Peyer's patch (tissue), 4 donors: ENCODE measurements around the gene F7.

Source experiments
- POLR2A ChIP-seq, 2 donors: fragments of 450-650 bp; IDR thresholded peaks; one replicate each; pipeline ENCODE4 v1.5.1; 2017; ENCODE audit warnings: antibody characterized with exemption in 2 of 2, mild to moderate bottlenecking in 2 of 2, moderate library complexity in 2 of 2
- TF ChIP-seq, protein P1 (sequence below), 6 experiments: fragments of 450-650 bp in 4 of 6; fragments of 200-600 bp in 2 of 6; sonication (generic) in 1 of 6; IDR thresholded peaks; one replicate each; pipeline ENCODE4 v1.5.1; 2017 to 2019; ENCODE audit warnings: antibody characterized with exemption in 6 of 6, mild to moderate bottlenecking in 3 of 6, moderate library complexity in 1 of 6

DNA sequence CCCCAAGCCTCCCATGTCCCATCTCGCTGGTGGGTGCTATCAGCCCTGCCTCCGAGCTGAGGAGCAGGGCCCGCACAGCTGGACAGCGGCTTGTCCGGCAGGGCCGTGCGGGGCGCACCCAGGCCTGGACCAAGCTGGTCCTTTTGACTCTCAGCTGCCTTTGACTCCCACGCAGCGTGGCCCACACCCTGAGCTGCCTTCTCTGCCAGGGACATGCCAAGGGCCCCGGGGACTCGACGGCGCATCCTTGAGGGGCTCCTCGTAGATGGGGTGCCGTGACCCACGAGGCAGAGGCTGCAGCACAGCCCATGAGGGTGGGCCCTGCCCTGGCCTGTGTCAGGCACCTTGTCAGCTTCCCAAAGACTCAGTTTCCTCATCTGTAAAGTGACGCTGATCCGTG is 38.8 kb upstream of the F7 start:
- TF ChIP-seq, protein P1, sequence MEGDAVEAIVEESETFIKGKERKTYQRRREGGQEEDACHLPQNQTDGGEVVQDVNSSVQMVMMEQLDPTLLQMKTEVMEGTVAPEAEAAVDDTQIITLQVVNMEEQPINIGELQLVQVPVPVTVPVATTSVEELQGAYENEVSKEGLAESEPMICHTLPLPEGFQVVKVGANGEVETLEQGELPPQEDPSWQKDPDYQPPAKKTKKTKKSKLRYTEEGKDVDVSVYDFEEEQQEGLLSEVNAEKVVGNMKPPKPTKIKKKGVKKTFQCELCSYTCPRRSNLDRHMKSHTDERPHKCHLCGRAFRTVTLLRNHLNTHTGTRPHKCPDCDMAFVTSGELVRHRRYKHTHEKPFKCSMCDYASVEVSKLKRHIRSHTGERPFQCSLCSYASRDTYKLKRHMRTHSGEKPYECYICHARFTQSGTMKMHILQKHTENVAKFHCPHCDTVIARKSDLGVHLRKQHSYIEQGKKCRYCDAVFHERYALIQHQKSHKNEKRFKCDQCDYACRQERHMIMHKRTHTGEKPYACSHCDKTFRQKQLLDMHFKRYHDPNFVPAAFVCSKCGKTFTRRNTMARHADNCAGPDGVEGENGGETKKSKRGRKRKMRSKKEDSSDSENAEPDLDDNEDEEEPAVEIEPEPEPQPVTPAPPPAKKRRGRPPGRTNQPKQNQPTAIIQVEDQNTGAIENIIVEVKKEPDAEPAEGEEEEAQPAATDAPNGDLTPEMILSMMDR (IDR thresholded peaks at IDR 0.05), result no peak
- no peak for TF ChIP-seq POLR2A (IDR thresholded peaks at IDR 0.05)
